Measurements from ENCODE around the gene DNER.
A peak's percentile ranks its signal among the peaks of the same experiment; 100 is the strongest.
"Not testable (repeated sequence)": the region's sequence is repeated elsewhere in the genome, so short reads cannot be mapped to it uniquely, and the experiment has no call there.

Gene DNER, protein sequence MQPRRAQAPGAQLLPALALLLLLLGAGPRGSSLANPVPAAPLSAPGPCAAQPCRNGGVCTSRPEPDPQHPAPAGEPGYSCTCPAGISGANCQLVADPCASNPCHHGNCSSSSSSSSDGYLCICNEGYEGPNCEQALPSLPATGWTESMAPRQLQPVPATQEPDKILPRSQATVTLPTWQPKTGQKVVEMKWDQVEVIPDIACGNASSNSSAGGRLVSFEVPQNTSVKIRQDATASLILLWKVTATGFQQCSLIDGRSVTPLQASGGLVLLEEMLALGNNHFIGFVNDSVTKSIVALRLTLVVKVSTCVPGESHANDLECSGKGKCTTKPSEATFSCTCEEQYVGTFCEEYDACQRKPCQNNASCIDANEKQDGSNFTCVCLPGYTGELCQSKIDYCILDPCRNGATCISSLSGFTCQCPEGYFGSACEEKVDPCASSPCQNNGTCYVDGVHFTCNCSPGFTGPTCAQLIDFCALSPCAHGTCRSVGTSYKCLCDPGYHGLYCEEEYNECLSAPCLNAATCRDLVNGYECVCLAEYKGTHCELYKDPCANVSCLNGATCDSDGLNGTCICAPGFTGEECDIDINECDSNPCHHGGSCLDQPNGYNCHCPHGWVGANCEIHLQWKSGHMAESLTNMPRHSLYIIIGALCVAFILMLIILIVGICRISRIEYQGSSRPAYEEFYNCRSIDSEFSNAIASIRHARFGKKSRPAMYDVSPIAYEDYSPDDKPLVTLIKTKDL

DNA sequence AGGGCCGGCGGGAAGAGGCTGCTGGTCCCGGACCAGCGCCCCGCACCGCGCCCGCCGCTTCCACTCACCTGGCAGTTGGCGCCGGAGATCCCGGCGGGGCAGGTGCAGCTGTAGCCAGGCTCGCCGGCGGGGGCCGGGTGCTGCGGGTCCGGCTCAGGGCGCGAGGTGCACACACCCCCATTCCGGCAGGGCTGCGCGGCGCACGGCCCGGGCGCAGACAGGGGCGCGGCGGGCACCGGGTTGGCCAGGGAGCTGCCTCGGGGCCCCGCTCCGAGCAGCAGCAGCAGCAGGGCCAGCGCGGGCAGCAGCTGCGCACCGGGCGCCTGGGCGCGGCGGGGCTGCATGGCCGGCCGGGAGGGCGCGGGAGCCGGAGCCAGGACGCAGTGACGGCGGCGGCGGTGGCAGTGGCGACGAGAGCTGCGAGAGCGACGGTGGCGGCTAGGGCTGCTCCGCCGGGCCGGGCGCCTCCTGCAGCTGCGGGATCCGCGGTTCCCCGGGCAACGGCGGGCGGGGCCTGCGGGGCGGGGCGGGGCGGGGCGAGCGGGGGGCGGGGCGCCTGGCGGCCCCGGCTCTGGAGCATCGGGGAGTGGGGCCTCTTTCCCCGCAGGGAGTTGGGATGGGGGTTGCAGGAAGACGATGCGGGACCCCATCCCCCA is at the start of gene DNER:
Gene DNER (minus strand): TSS at position 476 of the 656 bp plus-strand sequence. CDS start 132 bp downstream, at position 344.
- peak; percentile 78 for DNase-seq (ENCODE audit: low spot score)

DNA sequence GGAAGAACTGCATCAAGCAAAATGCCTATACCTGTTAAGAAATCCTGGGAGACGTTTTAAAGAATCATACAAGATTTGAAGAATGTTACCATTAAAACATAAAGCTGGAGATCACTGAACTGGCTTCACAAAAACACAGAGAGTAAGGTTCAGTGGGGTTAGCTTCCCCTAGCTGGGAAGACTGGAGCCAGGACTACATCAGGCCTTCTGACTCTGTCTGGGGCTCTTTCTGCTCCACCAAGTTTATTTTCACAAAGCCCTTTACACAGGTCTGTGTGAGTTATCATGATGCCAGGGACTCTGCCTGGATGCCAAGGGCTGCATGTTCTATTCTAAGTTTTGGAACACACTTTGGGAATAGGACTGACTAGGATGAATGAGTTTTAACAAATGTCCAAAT is 47.3 kb upstream of the DNER start:
- DNase-seq (ENCODE audit: low spot score) = no peak

DNA sequence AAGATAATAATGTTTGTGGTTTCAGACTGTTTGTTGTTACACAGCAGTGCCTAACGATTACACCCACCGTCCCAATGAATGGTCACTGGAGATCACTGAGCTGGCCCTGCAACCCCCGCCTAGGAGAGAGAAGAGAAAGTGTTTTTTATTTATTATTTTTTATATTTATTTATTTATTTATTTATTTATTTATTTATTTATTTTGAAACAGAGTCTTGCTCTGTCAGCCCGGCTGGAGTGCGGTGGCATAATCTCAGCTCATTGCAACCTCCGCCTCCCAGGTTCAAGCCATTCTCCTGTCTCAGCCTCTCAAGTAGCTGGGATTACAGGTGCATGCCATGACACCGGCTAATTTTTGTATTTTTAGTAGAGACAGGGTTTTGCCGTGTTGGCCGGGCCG is 43.1 kb upstream of the DNER start:
- DNase-seq (ENCODE audit: low spot score) = not testable (repeated sequence)

DNA sequence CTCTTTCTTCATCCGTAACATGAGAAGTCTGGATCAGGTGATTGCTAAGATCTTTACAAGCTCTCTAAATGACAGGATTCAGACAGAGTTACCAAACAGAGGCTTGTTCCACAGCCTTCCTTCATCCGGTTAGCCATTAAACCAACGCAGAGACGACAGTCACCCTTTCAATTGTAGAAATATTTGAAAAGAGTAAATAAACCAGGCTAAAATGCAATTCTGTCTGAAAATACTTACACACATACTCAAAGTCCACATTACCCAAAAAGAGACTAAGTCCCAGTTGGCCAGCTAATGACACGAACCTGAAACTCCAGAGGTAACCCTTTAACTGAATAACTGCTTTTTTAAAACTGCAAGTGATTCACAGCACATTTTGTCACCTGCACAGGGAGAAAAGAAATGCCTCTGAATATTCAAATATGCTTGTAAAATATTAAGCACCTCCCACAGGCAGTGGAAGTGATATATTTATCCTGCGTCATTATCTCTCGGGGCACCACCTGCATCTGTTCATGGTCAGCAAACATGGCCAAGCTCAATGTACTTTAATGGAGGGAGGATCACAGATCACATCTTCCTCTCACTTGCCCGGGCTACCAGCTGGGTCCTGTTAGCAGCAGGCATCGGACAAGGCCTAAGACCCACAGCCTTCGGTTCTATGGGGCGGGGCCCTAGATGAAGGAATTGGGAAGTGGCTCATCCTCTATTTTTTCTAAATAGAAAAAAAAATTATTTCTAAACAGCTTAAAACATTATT is 38.8 kb upstream of the DNER start:
- no peak for DNase-seq (ENCODE audit: low spot score)

DNA sequence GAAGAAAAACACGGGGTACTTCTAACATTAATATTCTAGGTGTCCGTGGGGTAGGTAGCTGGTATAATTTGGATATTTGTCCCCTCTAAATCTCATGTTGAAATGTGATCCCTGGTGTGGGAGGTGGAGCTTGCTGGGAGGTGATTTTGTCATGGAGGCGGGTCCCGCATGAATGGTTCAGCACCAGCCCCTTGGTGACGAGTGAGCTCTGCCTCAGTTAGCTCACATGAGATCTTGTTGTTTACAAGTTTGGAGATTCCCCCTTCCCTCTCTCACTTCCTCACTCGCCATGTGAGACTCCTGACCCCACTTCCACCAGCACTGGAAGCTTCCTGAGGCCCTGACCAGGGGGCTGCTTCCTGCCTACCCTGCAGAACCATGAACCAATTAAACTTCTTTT is 35.4 kb upstream of the DNER start:
- DNase-seq (ENCODE audit: low spot score) = no peak

DNA sequence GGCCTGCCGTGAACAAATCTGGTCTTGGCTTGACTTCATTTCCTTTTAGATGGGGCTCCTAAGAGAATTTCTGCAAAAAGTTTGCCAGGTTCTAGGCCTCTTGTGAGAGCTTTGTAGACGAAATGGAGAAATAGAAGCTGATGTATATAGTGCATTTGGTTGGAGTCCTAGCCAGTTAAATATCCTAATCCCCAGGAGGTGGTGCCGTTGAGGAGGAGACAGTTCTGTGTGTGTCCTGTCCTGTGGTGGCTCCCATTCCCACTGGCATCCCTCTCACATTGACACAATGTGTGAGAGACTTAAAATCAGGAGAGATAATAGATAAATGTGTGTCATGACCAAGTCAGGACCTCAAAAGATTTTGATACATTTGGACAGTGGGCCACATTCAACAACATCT is 34.6 kb upstream of the DNER start:
- no peak for DNase-seq (ENCODE audit: low spot score)

DNA sequence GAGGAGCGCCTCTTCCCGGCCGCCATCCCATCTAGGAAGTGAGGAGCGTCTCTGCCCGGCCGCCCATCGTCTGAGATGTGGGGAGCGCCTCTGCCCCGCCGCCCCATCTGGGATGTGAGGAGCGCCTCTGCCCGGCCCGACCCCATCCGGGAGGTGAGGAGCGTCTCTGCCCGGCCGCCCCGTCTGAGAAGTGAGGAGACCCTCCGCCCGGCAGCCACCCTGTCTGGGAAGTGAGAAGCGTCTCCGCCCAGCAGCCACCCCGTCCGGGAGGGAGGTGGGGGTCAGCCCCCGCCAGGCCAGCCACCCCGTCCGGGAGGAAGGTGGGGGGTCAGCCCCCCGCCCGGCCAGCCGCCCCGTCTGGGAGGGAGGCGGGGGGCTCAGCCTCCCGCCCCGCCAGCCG is 28.3 kb upstream of the DNER start:
- DNase-seq (ENCODE audit: low spot score) = not testable (repeated sequence)

DNA sequence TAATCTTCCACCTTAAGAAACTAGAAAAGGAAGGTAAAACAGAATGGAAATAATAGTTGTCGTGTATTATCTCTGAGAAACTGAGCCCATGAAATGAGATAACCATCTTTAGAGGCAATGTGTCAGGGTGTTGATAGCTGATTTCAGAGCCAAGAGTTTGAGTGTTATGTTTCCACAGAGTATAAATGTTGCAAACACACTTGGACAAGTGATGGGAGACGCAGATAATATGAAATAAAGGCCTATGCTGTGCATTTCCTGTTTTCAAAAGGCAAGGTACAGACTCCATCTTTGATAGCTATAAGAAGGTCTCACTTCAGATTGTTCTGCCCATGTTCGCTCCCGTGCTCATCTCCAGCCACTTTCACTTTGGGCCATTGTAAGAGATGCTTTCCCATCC is 25.9 kb upstream of the DNER start:
- no peak for DNase-seq (ENCODE audit: low spot score)

DNA sequence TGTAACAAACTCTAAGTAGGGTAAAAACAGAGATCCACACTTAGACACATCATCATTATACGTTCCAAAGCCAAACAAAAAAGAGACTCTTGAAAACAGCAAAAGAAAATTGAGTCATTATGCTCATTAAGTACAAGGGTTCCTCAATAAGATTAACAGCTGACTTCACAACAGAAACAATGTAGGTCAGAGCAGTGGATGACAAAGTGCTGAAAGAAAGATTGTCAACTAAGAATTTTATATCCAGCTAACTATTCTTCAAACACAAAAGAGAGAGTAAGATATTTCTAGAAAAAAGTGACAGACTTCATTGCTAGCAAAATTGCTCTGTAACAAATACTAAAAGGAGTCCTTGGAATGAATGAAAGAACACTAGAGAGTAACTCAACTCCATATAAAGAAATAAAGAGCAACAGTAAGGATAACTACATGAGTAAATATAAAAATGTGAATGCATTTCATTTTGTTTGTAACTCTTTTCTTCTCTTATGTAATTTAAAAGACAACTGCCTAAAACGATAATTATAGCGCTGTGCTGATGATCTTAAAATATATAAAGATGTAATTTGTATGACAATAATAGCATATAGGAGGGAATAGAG is 23.8 kb upstream of the DNER start:
- DNase-seq (ENCODE audit: low spot score) = no peak

DNA sequence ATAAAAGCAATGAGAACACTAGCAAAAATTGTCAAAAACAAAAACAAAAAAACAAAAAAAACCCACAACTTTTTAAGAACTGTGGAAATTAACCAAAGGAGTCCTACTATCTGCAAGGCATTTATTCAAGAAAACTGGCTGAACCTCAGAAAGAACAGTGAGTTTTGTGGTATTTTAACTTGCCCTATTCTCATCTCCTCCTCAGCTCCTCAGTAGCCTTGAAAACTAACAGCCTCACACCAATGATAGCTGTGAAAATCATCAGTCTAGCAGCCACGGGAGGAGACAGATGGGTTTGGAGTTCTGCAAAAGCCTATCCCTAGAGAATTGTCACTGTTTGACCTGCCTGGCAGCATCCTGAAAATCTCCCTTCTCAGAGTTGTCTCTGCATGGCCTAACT is 20.1 kb upstream of the DNER start:
- DNase-seq (ENCODE audit: low spot score) = no peak

DNA sequence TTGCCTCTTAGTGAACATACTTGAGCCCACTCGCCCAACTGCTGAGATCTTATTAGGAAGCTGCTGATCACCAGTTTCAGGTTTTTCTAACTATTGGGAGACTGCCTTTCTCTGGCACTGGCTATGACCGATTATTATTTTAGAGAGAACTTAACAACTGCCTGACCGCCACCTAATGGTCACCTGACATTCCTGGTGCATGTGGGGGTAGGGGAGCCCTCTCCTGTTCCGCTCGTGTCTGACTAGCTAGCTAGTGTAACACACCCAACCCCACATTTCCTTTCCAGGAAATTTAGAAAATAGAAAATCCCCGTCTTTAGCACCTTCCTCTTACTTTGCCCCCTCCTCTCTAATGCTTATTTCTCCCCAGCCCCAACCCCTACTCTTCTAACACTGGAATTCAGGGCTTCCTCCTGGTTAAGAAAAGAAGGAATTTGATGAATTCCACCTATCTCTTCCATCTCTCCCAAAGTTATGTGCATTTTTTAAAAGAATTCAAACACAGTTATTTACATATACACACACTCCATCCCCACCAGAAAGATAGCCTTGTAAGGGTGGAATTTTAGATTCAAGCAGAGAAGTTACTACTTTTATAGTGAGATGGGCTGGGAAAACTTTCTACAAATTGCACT is 19.4 kb upstream of the DNER start:
- no peak for DNase-seq (ENCODE audit: low spot score)

DNA sequence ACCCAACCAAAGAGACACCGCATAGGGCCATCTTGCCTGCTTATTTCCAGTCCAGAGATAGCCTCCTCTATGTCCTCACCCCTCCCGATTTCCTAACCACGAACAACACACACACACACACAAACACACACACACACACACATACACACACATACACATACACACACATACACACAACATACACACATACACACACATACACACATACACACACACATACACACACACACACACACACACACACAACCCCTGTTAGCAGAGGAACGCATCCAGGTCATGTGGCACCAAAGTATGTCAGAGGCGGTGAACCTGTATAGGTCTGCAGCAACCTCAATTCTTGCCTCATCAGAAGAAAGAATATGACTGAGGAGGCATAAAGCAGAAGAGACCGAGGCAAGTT is 18.5 kb upstream of the DNER start:
- DNase-seq (ENCODE audit: low spot score) = no peak

DNA sequence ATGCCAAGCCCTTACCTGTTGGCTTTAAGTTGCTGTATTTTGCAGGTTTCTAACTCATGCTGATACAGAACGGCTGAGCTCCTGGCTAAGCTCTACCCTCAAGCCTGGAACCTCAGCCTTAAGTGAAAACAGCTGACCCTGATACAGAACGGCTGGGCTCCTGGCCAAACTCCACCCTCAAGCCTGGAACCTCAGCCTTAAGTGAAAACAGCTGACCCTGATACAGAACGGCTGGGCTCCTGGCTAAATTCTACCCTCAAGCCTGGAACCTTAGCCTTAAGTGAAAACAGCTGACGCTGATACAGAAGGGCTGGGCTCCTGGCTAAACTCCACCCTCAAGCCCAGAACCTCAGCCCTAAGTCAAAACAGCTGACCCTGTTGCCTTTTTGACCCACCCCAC is 17.6 kb upstream of the DNER start:
- no peak for DNase-seq (ENCODE audit: low spot score)

DNA sequence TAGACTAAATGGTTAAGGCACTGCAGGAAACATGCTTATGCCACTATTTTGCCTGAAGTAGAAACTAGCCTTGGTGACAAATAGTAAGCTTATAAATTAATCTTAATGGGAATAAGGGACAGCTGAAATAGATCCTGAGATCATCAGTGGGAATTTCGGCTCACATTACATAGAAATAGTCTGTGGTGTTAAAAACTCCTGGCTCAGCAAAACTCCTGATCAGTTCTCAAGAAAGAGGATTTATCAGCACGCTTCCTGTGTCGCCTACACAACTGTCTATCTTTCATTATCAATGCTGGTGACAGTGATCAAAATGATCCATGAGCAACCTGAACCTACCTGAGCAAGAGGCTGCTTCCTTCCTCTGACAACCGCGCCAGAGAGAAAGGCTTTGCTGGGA is 17.0 kb upstream of the DNER start:
- DNase-seq (ENCODE audit: low spot score) = no peak

DNA sequence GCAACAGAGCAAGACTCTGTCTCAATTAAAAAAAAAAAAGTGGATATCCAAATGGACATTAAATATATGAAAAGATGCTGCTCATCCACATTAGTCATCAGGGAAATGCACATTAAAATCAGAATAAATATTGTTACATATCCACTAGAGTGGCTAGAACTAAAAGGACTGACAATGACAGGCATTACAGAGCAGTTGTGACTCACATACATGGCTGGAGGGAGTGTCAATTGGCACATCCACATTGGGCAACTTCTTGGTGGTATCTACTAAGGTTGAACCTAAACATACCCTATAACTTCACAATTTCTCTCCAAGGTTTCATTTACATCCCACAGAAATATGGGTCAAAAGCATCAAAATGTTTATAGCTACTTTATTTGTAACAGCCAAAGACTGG is 14.0 kb upstream of the DNER start:
- no peak for DNase-seq (ENCODE audit: low spot score)

DNA sequence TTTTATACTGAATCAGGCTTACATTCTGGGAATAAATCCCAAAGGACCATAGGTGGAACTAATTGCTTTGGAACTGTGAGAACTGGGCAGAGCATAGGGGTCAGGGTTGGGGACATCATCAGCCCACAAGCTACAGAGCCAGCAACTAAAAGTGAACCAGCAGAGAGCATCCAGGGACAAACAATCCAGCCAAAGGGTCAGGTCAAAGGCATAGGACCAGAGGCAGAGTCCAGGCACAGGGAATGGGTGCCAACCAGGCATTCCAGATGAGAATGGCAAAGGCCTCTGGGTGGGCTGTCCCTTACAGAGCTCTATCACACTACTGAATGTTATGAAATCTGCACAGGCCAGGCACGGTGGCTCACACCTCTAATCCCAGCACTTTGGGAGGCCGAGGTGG is 12.3 kb upstream of the DNER start:
- no peak for DNase-seq (ENCODE audit: low spot score)

DNA sequence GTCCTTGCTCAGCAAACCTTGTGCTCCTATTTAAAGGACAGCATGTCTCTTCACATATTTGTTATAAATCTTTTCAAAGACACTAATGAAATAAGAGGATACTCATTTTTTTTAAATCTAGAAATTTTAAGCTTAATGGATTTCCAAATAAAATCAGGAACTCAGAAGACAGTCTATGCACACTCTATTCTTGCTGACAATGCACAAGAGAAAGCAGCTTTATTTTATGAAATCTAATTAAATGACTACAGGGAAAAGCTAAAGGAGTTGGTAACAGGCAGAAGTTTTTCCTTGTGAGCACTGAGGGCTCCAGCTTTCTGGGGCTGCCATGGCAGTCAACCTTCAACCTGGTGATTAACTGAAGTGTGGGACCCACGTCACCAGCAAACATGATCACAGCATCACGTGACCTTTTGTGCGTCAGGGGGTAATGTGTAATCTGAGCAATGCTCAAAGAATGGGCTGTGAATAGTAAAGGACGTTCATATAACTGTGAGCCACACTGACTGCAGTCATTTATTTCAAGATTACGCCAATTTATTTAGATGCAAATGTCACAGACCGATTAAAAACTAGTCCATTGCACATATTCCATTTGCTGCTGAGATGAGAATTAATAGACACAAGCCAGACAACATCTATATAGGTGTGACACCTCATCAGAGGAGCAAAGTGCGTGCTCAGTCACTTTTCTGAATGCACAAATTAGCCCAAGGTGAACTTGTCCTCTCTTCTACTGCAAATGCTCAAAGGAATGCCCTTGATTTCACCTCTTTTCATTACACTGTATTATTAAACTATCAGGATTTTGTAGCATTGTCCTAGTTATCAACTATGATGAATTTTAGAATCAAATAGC is 11.6 kb upstream of the DNER start:
- no peak for DNase-seq (ENCODE audit: low spot score)

DNA sequence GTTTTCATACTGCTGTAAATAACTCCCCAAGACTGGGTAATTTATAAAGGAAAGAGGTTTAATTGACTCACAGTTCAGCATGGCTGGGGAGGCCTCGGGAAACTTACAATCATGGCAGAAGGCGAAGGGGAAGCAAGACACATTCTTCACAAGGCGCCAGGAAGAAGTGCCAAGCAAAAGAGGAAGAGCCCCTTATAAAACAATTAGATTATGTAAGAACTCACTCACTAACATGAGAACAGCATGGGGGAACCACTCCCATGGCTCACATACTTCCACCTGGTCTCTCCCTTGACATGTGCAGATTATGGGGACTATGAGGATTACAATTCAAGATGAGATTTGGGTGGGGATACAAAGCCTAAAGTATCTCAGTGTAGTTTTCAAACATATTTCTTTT is 8.8 kb upstream of the DNER start:
- DNase-seq (ENCODE audit: low spot score) = not testable (repeated sequence)

DNA sequence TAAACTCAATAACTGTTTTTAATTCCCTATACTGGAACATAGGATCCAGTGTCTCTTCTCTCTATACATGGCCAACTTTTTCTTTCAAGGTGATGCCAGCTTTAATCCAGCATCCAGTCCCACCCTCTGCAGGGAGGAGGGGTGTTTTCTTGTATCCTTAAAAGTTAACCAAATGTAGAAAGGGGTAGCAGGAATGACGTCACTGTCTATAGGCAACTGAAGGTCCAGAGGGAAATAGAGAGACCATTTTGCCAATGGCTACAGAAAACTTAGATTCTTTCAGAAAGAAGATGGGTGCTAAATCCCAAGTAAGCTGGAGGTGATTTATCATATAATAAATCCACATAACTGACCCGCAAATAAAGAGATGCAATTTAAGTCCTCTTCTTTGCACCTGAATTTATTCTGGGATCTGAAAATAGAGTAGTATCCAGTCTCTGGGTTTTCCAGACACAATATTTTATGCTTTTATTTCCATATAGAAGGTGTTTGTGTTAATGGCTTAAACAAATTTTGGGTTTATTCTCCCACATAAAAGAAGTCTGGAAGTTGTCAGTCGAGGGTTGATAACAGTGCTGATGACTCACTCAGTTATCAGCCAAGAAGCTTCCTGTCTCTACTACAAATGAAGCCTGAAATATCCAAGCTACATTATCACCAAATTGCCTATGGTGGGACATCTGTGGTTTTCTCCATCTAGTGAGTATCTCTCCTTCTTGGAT is 5.7 kb upstream of the DNER start:
- DNase-seq (ENCODE audit: low spot score) = no peak

DNA sequence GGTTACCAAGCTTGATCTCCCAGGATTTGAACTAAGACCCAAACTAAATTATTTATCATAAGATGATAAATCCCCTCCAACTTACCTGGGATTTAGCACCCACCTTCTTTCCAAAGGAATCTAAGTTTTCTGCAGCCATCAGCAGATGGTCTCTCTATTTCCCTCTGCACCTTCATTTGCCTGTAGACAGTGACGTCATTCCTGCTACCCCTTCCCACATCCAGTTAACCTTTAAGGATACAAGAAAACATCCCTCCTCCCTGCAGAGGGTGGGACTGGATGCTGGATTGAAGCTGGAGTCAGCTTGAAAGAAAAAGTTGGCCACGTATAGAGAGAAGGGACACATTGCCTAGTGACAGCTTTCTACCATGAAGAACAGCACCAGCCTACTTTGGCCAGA is 3.7 kb upstream of the DNER start:
- no peak for DNase-seq (ENCODE audit: low spot score)

Measured in globus pallidus (tissue), 1 donor.